Muscle of back (tissue), 11 donors: ENCODE data around the gene ARHGAP44. TPM values are rescaled to one million over a fixed set of nuclear protein-coding genes. Genes with fewer than 3 reads are reported as not detected.

Experiments
- DNase-seq, 3 donors: peaks; one replicate each; pipeline versions ENCODE4 v3.0.0 to v3.0.0-alpha.2; 2013
- polyA plus RNA-seq, 10 donors: library from polyadenylated mRNA; unstranded; fragments of 120-200 nt; gene quantifications; one replicate each; pipeline ENCODE4 v1.2.1, GENCODE V29; 2013; ENCODE audit not compliant: insufficient read length in 10 of 10

The ARHGAP44 gene
- polyA plus RNA-seq, 10 donors = 4.0 to 7.1 (median 4.9) TPM

GRCh38 chr17:13024016-13024415 lies 234.7 kb downstream of the ARHGAP44 start:
- DNase-seq = no peak

GRCh38 chr17:13024526-13025257 lies 235.4 kb downstream of the ARHGAP44 start:
- peak in 2 of 3 donors; percentile 76 to 83 for DNase-seq

GRCh38 chr17:13025258-13025627 lies 235.9 kb downstream of the ARHGAP44 start:
- no peak for DNase-seq

GRCh38 chr17:13025687-13026086 lies 236.4 kb downstream of the ARHGAP44 start:
- no peak for DNase-seq

GRCh38 chr17:13027246-13027645 lies 237.9 kb downstream of the ARHGAP44 start:
- no peak for DNase-seq

GRCh38 chr17:13029340-13029739 lies 240.0 kb downstream of the ARHGAP44 start:
- no peak for DNase-seq

- DNase-seq = no peak
Measured at GRCh38 chr17:13030056-13030455, 240.8 kb downstream of the ARHGAP44 start.

- DNase-seq = peak; percentile 69 to 84 (median 70)
Measured at GRCh38 chr17:13030459-13031300, 241.4 kb downstream of the ARHGAP44 start.

GRCh38 chr17:13031718-13032350 lies 242.5 kb downstream of the ARHGAP44 start:
- DNase-seq = peak in 1 of 3 donors; percentile 45

GRCh38 chr17:13035420-13035819 lies 246.1 kb downstream of the ARHGAP44 start:
- no peak for DNase-seq

GRCh38 chr17:13036751-13037150 lies 247.5 kb downstream of the ARHGAP44 start:
- no peak for DNase-seq

- no peak for DNase-seq
Measured at GRCh38 chr17:13038931-13039665, 249.8 kb downstream of the ARHGAP44 start.

Other genes starting within 250 kb of the ARHGAP44 start
- under 1 TPM; 0.36 to 0.95 (median 0.60) TPM for gene MYOCD, start 123.6 kb upstream of the ARHGAP44 start, polyA plus RNA-seq
- gene ELAC2, start 228.5 kb downstream of the ARHGAP44 start, polyA plus RNA-seq = 10 to 100 TPM; 36.0 to 50.4 (median 43.6) TPM